Aorta (tissue), 5 donors: ENCODE data around the gene STON2. TPM values are rescaled to one million over a fixed set of nuclear protein-coding genes. Genes with fewer than 3 reads are reported as not detected.

Experiments used
- ATAC-seq: fragments of 200-7000 bp; cut with Tn5 transposase; one replicate; pipeline ENCODE4 v1.9.1; 2022; ENCODE audit warnings: moderate library complexity; ENCODE audit not compliant: low FRiP score
- DNase-seq, 2 donors: peaks; one replicate each; pipeline ENCODE4 v3.0.0-alpha.2; 2020
- H3K27ac ChIP-seq, 2 donors: one replicate each; pipeline ENCODE4 v1.5.1; 2013; ENCODE audit warnings: low read length in 2 of 2, mild to moderate bottlenecking in 2 of 2, moderate library complexity in 2 of 2, control low read depth in 1 of 2, inconsistent platforms in 1 of 2, low read depth in 1 of 2
- H3K27me3 ChIP-seq, 2 donors: one replicate each; pipeline ENCODE4 v1.6.1; 2013; ENCODE audit warnings: control low read depth in 1 of 2, low read length in 1 of 2, mild to moderate bottlenecking in 1 of 2, moderate library complexity in 1 of 2; ENCODE audit not compliant: insufficient read depth in 2 of 2, control insufficient read depth in 1 of 2
- H3K36me3 ChIP-seq, 2 donors: one replicate each; pipeline ENCODE4 v1.6.1; 2013; ENCODE audit warnings: control low read depth in 1 of 2, low read length in 1 of 2, mild to moderate bottlenecking in 1 of 2; ENCODE audit not compliant: insufficient read depth in 2 of 2, control insufficient read depth in 1 of 2
- H3K4me1 ChIP-seq, 2 donors: one replicate each; pipeline ENCODE4 v1.6.1; 2013; ENCODE audit warnings: low read length in 2 of 2, control low read depth in 1 of 2, mild to moderate bottlenecking in 1 of 2, moderate library complexity in 1 of 2; ENCODE audit not compliant: insufficient read depth in 2 of 2, control insufficient read depth in 1 of 2
- H3K4me3 ChIP-seq, 2 donors: one replicate each; pipeline ENCODE4 v1.5.1; 2013; ENCODE audit warnings: low read length in 2 of 2, control low read depth in 1 of 2, mild to moderate bottlenecking in 1 of 2
- H3K9me3 ChIP-seq: one replicate; pipeline ENCODE4 v1.6.1; 2013; ENCODE audit warnings: mild to moderate bottlenecking, low read length; ENCODE audit not compliant: control insufficient read depth
- WGBS, 2 donors: extraction: QIAGEN DNeasy Blood & Tissue Kit; methylation state at CpG; one replicate each; pipeline ENCODE4 v1.1.7; 2013; 5-methylcytosine and 5-hydroxymethylcytosine counted together
- intact Hi-C, 2 donors: fragments of 100-400 bp; cut with DNase I; formaldehyde crosslinking; loops; one replicate each; pipeline versions ENCODE4 v1.14.2 to v1.15.0; 2022
- polyA plus RNA-seq, 2 donors: library from polyadenylated mRNA; stranded (reverse); fragments of 200-250 nt; gene quantifications; one replicate each; pipeline ENCODE4 v1.2.3, GENCODE V29; 2013
- total RNA-seq, 2 donors: library from RNA; stranded (reverse); fragmentation: NEBNext Ultra II Directional; extraction: Animal tissue kit (Norgen Biotek cat#: 25700); gene quantifications; one replicate each; pipeline ENCODE4 v1.2.1, GENCODE V29; 2021
- donor health status: healthy with polysubstance abuse.
- donor health status: Bipolar disorder and iron deficiency.
- donor health status: DM: no; HTN: no; CAD: no.
- donor health status: DM: no; HTN: no; CAD: no.
- donor health status: DM: yes; HTN: yes; CAD: no.

STON2 gene
- total and polyA plus RNA-seq, 4 donors = 0.03 to 20.5 (median 6.3) TPM

DNA sequence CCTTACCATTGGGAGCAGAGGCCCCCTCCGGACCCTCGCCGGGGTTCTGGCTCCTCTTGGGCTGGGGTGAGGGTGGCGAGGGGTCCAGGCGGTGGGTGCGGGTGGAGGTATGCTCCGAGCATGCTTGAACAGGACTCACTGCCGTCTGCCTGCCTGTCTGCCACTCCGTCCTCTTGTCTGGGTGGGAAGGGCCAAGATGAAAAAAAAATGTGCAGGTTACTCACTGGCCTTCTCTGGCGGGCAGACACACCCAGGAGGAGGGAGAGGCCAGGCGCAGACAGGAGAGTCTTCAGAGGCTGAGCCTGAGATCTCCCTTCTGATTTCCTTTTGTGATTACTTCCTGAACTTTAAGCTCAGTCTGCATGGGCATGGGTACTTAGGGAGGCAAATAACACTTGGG, 76.1 kb downstream of the STON2 start:
- Histone ChIP-seq H3K27me3 (no peaks in the 10 kb centered on the region), H3K27ac (no peak overlapping the region), H3K4me3 (no peak overlapping the region), H3K36me3 (no peaks in the 10 kb centered on the region), H3K9me3 (peaks cover 4% of the 10 kb centered on the region), H3K4me1 (no peaks in the 10 kb centered on the region)
- peak; percentile 41 for ATAC-seq
- DNase-seq = no peak
- intact Hi-C loops = no loop called here
- 12 to 13% methylated on average over 11 of the region's 11 CpGs for whole genome bisulfite sequencing, 2 donors

DNA sequence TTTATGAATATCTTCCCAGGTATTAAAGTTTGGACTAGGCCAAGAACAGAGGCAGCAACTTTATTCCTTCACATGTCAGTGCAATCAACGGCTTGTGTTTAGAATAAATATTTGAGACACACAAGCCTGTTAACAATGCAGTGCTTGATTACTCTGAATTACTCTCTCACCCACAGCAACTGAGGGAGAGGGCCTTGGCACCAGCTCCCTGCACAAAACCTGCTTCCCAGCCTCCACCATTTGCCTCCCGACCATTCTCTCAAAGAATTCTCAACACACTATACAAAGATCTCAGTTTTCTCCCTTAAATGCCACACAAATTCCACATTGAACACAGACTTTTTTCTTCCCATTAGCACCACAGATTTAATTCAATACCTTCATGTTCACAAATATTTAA, 77.0 kb downstream of the STON2 start:
- Histone ChIP-seq H3K27me3 (no peaks in the 10 kb centered on the region), H3K4me3 (no peak overlapping the region), H3K9me3 (peaks cover 1% of the 10 kb centered on the region), H3K27ac (no peak overlapping the region), H3K36me3 (no peaks in the 10 kb centered on the region), H3K4me1 (no peaks in the 10 kb centered on the region)
- no peak for ATAC-seq
- 19 to 37% methylated on average over 2 of the region's 2 CpGs for WGBS, 2 donors
- intact Hi-C loops = no loop called here
- no peak for DNase-seq

DNA sequence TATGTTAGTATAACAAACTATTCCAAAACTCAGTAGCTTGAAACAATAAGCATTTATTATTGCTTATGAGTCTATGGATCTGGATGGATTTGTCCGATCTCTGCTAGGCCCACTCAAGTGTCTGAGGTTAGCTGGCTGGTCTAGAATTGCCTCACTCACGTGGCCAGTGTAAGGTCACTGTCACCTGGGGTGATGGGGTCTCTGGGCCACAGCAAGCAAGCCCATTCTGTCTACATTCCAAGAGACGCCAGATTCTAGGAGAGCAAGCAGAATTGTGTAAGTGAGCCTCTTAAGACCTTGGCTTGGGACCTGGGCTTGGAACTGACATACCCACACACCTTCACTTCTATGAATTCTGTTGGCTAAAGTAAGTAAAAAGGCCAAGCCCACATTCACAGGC, 80.2 kb downstream of the STON2 start:
- H3K4me3 ChIP-seq = no peak overlapping the region
- H3K36me3 ChIP-seq = no peaks in the 10 kb centered on the region
- no peak overlapping the region for H3K27ac ChIP-seq
- DNase-seq (no peak), ATAC-seq (no peak)
- peaks cover 3% of the 10 kb centered on the region for H3K9me3 ChIP-seq
- no peaks in the 10 kb centered on the region for H3K4me1 ChIP-seq
- intact Hi-C loops = no loop called here
- WGBS, 2 donors = 83 to 84% methylated on average over 3 of the region's 3 CpGs
- H3K27me3 ChIP-seq = peaks cover 0 to 2% of the 10 kb centered on the region in 2 donors

DNA sequence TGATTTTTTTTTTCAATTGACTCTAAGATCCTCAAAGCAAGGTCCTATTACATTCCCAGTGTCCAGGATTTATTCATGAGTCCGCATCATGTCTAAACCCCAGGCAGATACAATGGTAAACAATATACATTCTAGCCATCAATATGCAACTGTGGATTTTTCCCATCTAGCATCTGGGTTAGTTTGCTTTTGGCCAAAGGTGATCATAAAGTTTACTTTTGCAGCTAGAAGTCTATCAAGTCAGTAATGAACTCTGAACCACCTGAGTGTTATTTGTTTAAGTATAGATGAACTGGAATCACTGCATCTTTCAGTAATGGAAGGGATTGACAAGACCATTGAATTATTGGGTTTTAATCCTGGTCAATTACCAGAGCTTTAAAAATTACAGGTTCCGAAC, 80.8 kb downstream of the STON2 start:
- no peak for DNase-seq
- no peak overlapping the region for H3K4me3 ChIP-seq
- 92 to 93% methylated on average over 2 of the region's 2 CpGs for WGBS, 2 donors
- no peaks in the 10 kb centered on the region for H3K4me1 ChIP-seq
- ATAC-seq = no peak
- intact Hi-C loops = no loop called here
- peaks cover 3% of the 10 kb centered on the region for H3K9me3 ChIP-seq
- H3K27ac ChIP-seq = no peak overlapping the region
- peaks cover 0 to 2% of the 10 kb centered on the region in 2 donors for H3K27me3 ChIP-seq
- H3K36me3 ChIP-seq = no peaks in the 10 kb centered on the region

DNA sequence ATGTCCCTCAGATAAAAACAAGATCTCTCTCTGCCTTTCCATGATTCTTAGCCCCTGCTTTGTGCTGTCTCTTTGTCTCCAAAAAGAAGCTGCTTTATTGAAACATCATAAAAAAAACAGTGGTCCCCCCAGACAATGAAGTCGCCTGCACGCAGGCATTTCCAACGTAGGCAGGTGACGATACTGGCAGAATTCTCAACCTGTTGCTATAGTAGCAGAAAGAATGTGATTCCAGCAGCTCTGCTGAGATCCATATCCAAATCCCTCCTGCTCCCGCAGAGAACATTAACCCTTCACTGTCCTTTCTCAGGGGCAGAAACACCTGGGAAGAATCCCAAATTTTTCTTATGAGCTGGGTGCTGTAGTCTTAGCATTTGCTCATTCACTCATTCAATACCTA, 84.8 kb downstream of the STON2 start:
- H3K27me3 ChIP-seq = peaks cover 0 to 4% of the 10 kb centered on the region in 2 donors
- H3K4me1 ChIP-seq = no peaks in the 10 kb centered on the region
- H3K9me3 ChIP-seq = peaks cover 1% of the 10 kb centered on the region
- ATAC-seq (no peak), DNase-seq (no peak)
- 7% methylated on average over 5 of the region's 5 CpGs for WGBS, 2 donors
- no peaks in the 10 kb centered on the region for H3K36me3 ChIP-seq
- no peak overlapping the region for H3K27ac ChIP-seq
- no peak overlapping the region for H3K4me3 ChIP-seq
- intact Hi-C loops = no loop called here

DNA sequence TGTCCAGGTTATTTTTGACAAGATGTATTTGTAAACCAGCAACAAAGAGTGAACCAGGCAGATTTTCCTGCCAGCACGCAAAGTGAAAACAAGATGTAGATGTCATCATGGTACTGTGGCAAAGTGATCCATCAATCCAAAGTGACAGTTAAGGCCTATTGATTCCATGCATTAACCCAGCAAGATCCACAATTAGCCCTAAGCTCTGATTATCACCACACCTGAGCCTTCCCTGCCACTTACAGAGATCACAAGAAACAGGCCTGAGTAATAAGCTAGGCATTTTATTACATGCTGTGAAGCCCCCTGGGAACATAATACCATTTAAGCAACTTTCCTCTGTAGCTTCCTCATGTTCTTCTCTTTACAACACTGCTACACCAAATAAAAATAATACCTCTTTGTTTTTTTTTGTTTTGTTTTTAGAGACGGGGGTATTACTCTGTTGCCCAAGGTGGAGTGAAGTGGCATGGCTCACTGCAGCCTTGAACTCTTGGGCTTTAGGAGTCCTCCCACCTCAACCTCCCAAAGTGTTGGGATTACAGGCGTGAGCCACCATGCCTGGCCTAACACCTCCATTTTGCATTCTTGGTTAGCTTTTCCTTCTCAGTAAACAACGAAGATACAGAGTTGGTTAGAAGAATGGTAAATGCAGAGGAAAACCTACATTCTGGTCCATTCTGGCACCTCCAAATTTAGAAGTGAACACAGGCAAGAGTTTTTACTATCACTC, 85.5 kb downstream of the STON2 start:
- 56 to 66% methylated on average over 4 of the region's 4 CpGs for WGBS, 2 donors
- Histone ChIP-seq H3K9me3 (peaks cover 1% of the 10 kb centered on the region), H3K4me3 (no peak overlapping the region), H3K36me3 (no peaks in the 10 kb centered on the region), H3K4me1 (no peaks in the 10 kb centered on the region), H3K27ac (no peak overlapping the region), H3K27me3 (peaks cover 0 to 4% of the 10 kb centered on the region in 2 donors)
- intact Hi-C loops = no loop called here
- DNase-seq (no peak), ATAC-seq (no peak)

DNA sequence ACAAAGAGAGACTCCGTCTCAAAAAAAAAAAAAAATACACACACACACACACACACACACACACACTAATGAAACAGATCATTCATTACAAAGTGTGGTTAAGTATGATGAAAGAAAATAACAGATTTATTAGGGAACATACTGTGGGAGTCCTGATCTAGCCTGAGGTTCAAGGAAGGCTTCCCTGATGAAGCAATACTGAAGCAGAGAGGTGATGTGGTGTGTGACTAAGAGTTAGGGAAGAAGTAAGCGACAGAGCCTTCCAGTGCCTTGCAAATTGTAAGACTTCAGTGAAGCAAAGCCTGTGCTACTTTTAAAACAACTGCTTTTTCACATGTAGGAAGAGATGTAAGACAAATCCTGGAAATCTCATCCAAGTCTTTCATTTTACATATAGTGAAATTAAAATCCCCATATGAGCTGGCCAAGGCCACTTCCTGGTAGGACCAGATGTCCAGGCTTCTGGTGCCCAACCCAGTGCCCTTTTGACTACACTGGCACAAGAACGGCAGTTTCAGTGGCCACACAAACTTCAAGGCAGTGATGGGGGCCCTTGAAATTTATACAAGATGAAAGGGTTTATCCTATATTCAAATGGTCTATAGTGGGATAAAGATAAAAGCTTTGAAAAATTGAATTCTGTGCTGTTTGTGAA, 86.2 kb downstream of the STON2 start:
- Histone ChIP-seq H3K4me1 (no peaks in the 10 kb centered on the region), H3K27ac (no peak overlapping the region), H3K36me3 (no peaks in the 10 kb centered on the region), H3K27me3 (peaks cover 0 to 4% of the 10 kb centered on the region in 2 donors), H3K4me3 (no peak overlapping the region), H3K9me3 (peaks cover 1% of the 10 kb centered on the region)
- ATAC-seq (no peak), DNase-seq (no peak)
- intact Hi-C loops = no loop called here
- WGBS, 2 donors = 68 to 77% methylated on average over 3 of the region's 3 CpGs

DNA sequence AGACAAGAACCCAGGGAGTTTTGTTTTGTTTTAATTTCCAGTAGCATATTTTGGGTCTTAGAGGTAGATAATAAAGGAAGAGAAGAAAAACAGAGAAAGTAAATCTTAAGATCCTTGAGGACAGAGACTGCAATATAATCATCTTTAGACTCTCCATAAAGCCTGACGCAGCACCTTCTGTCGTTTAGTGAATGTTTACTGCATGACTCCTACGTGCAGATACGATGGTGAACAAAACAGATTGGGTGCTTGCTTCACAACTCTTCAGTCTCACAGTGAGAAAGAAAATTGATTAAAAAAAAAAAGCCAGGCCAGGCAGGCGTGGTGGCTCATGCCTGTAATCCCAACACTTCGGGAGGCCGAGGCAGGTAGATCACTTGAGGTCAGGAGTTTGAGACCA, 86.9 kb downstream of the STON2 start:
- ATAC-seq (no peak), DNase-seq (no peak)
- no peaks in the 10 kb centered on the region for H3K36me3 ChIP-seq
- peaks cover 0 to 4% of the 10 kb centered on the region in 2 donors for H3K27me3 ChIP-seq
- 72 to 77% methylated on average over 7 of the region's 7 CpGs for WGBS, 2 donors
- intact Hi-C loops = no loop called here
- H3K27ac ChIP-seq = no peak overlapping the region
- H3K9me3 ChIP-seq = peaks cover 1% of the 10 kb centered on the region
- no peaks in the 10 kb centered on the region for H3K4me1 ChIP-seq
- no peak overlapping the region for H3K4me3 ChIP-seq

DNA sequence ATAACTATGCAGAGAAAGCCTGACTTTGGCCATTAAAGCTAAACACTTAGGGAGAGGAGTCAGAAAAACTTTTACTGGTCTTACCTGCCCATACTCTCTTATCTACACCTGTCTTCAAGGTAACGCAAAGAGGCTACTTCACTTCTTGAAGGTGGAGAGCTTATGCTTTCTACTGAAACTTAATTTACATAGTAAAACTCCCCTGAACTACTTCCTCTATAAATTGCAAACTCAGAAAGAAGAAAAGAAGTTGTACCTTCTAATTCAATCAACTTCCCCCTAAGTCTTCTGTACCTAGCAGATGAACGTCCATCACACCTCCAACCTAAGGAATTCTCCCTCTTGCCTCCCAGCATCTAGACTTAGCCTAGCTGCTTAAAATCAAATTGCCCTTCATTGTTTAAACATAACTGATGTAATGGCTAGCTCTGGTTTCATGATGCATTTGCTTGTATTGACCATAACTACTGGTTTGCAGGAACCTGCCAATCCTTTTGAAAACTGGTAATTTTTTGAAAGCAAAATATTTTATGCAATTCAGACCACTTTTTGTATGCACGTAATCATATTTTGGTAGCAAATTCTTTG, 87.7 kb downstream of the STON2 start:
- DNase-seq (no peak), ATAC-seq (no peak)
- no peak overlapping the region for H3K27ac ChIP-seq
- H3K4me1 ChIP-seq = no peaks in the 10 kb centered on the region
- no peak overlapping the region for H3K4me3 ChIP-seq
- H3K36me3 ChIP-seq = no peaks in the 10 kb centered on the region
- peaks cover 1% of the 10 kb centered on the region for H3K9me3 ChIP-seq
- H3K27me3 ChIP-seq = peaks cover 0 to 4% of the 10 kb centered on the region in 2 donors
- intact Hi-C loops = no loop called here
- WGBS, 2 donors = 73 to 77% methylated on average over 3 of the region's 3 CpGs
